Measurements from ENCODE around the gene PDZD7.

Gene PDZD7

GRCh38 chr10:101055411-101055810 lies 24.5 kb upstream of the PDZD7 start:
- no peak for DNase-seq (ENCODE audit: low read depth)
- no peak overlapping the region for H3K4me3 ChIP-seq (ENCODE audit: low read depth, low read length)
- no peak for TF ChIP-seq CTCF (IDR thresholded peaks at IDR 0.05; ENCODE audit: insufficient read depth, low read depth, low read length, missing control alignments)

- no peak overlapping the region for H3K4me3 ChIP-seq (ENCODE audit: low read depth, low read length)
- no peak for TF ChIP-seq CTCF (IDR thresholded peaks at IDR 0.05; ENCODE audit: insufficient read depth, low read depth, low read length, missing control alignments)
- no peak for DNase-seq (ENCODE audit: low read depth)
These were observed 23.9 kb upstream of the PDZD7 start for GRCh38 chr10:101054876-101055275.

GRCh38 chr10:101054351-101054750 lies 23.4 kb upstream of the PDZD7 start:
- DNase-seq (ENCODE audit: low read depth), result no peak
- no peak overlapping the region for H3K4me3 ChIP-seq (ENCODE audit: low read depth, low read length)
- no peak for TF ChIP-seq CTCF (IDR thresholded peaks at IDR 0.05; ENCODE audit: insufficient read depth, low read depth, low read length, missing control alignments)

- DNase-seq (ENCODE audit: low read depth), result no peak
- no peak overlapping the region for H3K4me3 ChIP-seq (ENCODE audit: low read depth, low read length)
- no peak for TF ChIP-seq CTCF (IDR thresholded peaks at IDR 0.05; ENCODE audit: insufficient read depth, low read depth, low read length, missing control alignments)
These were observed 22.6 kb upstream of the PDZD7 start for GRCh38 chr10:101053516-101053915.

- H3K4me3 ChIP-seq (ENCODE audit: low read depth, low read length), result no peak overlapping the region
- no peak for TF ChIP-seq CTCF (IDR thresholded peaks at IDR 0.05; ENCODE audit: insufficient read depth, low read depth, low read length, missing control alignments)
- DNase-seq (ENCODE audit: low read depth), result no peak
These were observed 21.4 kb upstream of the PDZD7 start for GRCh38 chr10:101052285-101052684.

GRCh38 chr10:101050208-101051069 lies 19.5 kb upstream of the PDZD7 start:
- H3K4me3 ChIP-seq (ENCODE audit: low read depth, low read length), result no peak overlapping the region; the same call in 1 of the 2 replicates
- DNase-seq (ENCODE audit: low read depth), result peak; percentile 66
- TF ChIP-seq CTCF (IDR thresholded peaks at IDR 0.05; ENCODE audit: insufficient read depth, low read depth, low read length, missing control alignments), result peak; percentile 88

All from GM12865 (cell line).